ENCODE results near the gene NTSR1. TPM values are rescaled to one million over a fixed set of nuclear protein-coding genes. Genes with fewer than 3 reads are reported as not detected.

Gene NTSR1
- total RNA-seq, 2 experiments from 2014 or later = not detected

- intact Hi-C loops (cut with micrococcal nuclease) = no loop called here
- H3K27ac Mint-ChIP-seq = no peak overlapping the region
- H3K4me1 Mint-ChIP-seq (ENCODE audit: low read depth) = no peaks in the 10 kb centered on the region
- DNase-seq = no peak
- POLR2A ChIA-PET = no interaction called here
- no peaks in the 10 kb centered on the region for H3K9me3 Mint-ChIP-seq
- no peaks in the 10 kb centered on the region for H3K27me3 Mint-ChIP-seq
- no peaks in the 10 kb centered on the region for H3K36me3 Mint-ChIP-seq
- H3K4me3 Mint-ChIP-seq = no peak overlapping the region
- CTCF ChIA-PET = no interaction called here
Measured at GRCh38 chr20:62763404-62763803, 54.8 kb downstream of the NTSR1 start.

GRCh38 chr20:62764156-62764935 lies 55.7 kb downstream of the NTSR1 start:
- Mint-ChIP-seq H3K27me3 (no peaks in the 10 kb centered on the region), H3K4me3 (no peak overlapping the region), H3K9me3 (no peaks in the 10 kb centered on the region), H3K27ac (no peak overlapping the region), H3K36me3 (no peaks in the 10 kb centered on the region), H3K4me1 (ENCODE audit: low read depth) (no peaks in the 10 kb centered on the region)
- ChIA-PET POLR2A (no interaction called here), CTCF (no interaction called here)
- no peak for DNase-seq
- intact Hi-C loops (cut with micrococcal nuclease) = no loop called here

- no peak for DNase-seq
Measured at GRCh38 chr20:62765021-62765420, 56.4 kb downstream of the NTSR1 start.

GRCh38 chr20:62765432-62766070 lies 56.9 kb downstream of the NTSR1 start:
- Mint-ChIP-seq H3K27me3 (no peaks in the 10 kb centered on the region), H3K27ac (no peak overlapping the region), H3K4me3 (no peak overlapping the region), H3K9me3 (no peaks in the 10 kb centered on the region), H3K36me3 (no peaks in the 10 kb centered on the region), H3K4me1 (ENCODE audit: low read depth) (no peaks in the 10 kb centered on the region)
- POLR2A ChIA-PET = no interaction called here
- intact Hi-C loops (cut with micrococcal nuclease) = no loop called here
- no peak for DNase-seq
- CTCF ChIA-PET = interaction anchor here (0.6 kb wide), 1 partner anchor 49 kb away, joined by 3 read pairs; no protein-coding TSS in a partner anchor

More at GRCh38 chr20:62765021-62765420, 56.4 kb downstream of the NTSR1 start:
- no peaks in the 10 kb centered on the region for H3K36me3 Mint-ChIP-seq
- intact Hi-C loops (cut with micrococcal nuclease) = no loop called here
- no peaks in the 10 kb centered on the region for H3K4me1 Mint-ChIP-seq (ENCODE audit: low read depth)
- CTCF ChIA-PET = no interaction called here
- H3K27me3 Mint-ChIP-seq = no peaks in the 10 kb centered on the region
- no peaks in the 10 kb centered on the region for H3K9me3 Mint-ChIP-seq
- no peak overlapping the region for H3K4me3 Mint-ChIP-seq
- POLR2A ChIA-PET = no interaction called here
- no peak overlapping the region for H3K27ac Mint-ChIP-seq

GRCh38 chr20:62766071-62766450 lies 57.4 kb downstream of the NTSR1 start:
- H3K27me3 Mint-ChIP-seq = no peaks in the 10 kb centered on the region
- no peaks in the 10 kb centered on the region for H3K9me3 Mint-ChIP-seq
- ChIA-PET POLR2A (no interaction called here), CTCF (interaction anchor here (0.6 kb wide), 1 partner anchor 50 kb away, joined by 3 read pairs; no protein-coding TSS in a partner anchor)
- H3K36me3 Mint-ChIP-seq = no peaks in the 10 kb centered on the region
- no peak overlapping the region for H3K4me3 Mint-ChIP-seq
- DNase-seq = no peak
- intact Hi-C loops (cut with micrococcal nuclease) = no loop called here
- no peak overlapping the region for H3K27ac Mint-ChIP-seq
- no peaks in the 10 kb centered on the region for H3K4me1 Mint-ChIP-seq (ENCODE audit: low read depth)

- Mint-ChIP-seq H3K9me3 (no peaks in the 10 kb centered on the region), H3K4me3 (no peak overlapping the region), H3K27me3 (no peaks in the 10 kb centered on the region), H3K27ac (no peak overlapping the region), H3K4me1 (ENCODE audit: low read depth) (no peaks in the 10 kb centered on the region), H3K36me3 (no peaks in the 10 kb centered on the region)
- ChIA-PET CTCF (no interaction called here), POLR2A (no interaction called here)
- DNase-seq = no peak
- intact Hi-C loops (cut with micrococcal nuclease) = no loop called here
Measured at GRCh38 chr20:62766716-62767115, 58.1 kb downstream of the NTSR1 start.

GRCh38 chr20:62768234-62768546 lies 59.6 kb downstream of the NTSR1 start:
- H3K36me3 Mint-ChIP-seq = no peaks in the 10 kb centered on the region
- peaks cover 4% of the 10 kb centered on the region for H3K4me1 Mint-ChIP-seq (ENCODE audit: low read depth)
- no peak for DNase-seq
- H3K27me3 Mint-ChIP-seq = no peaks in the 10 kb centered on the region
- no peak overlapping the region for H3K4me3 Mint-ChIP-seq
- H3K27ac Mint-ChIP-seq = no peak overlapping the region
- POLR2A ChIA-PET = no interaction called here
- H3K9me3 Mint-ChIP-seq = no peaks in the 10 kb centered on the region
- intact Hi-C loops (cut with micrococcal nuclease) = no loop called here
- CTCF ChIA-PET = no interaction called here

GRCh38 chr20:62768551-62769287 lies 60.1 kb downstream of the NTSR1 start:
- Mint-ChIP-seq H3K27me3 (no peaks in the 10 kb centered on the region), H3K9me3 (no peaks in the 10 kb centered on the region), H3K36me3 (no peaks in the 10 kb centered on the region), H3K4me3 (no peak overlapping the region), H3K27ac (no peak overlapping the region), H3K4me1 (ENCODE audit: low read depth) (peaks cover 7% of the 10 kb centered on the region)
- DNase-seq = no peak
- POLR2A ChIA-PET = no interaction called here
- intact Hi-C loops (cut with micrococcal nuclease) = no loop called here
- CTCF ChIA-PET = no interaction called here

GRCh38 chr20:62769346-62770071 lies 60.9 kb downstream of the NTSR1 start:
- no peak for DNase-seq
- H3K27ac Mint-ChIP-seq = no peak overlapping the region
- H3K4me3 Mint-ChIP-seq = no peak overlapping the region
- intact Hi-C loops (cut with micrococcal nuclease) = no loop called here
- no peaks in the 10 kb centered on the region for H3K9me3 Mint-ChIP-seq
- no peaks in the 10 kb centered on the region for H3K27me3 Mint-ChIP-seq
- ChIA-PET POLR2A (no interaction called here), CTCF (no interaction called here)
- no peaks in the 10 kb centered on the region for H3K36me3 Mint-ChIP-seq
- peaks cover 12% of the 10 kb centered on the region for H3K4me1 Mint-ChIP-seq (ENCODE audit: low read depth)

GRCh38 chr20:62770111-62770910 lies 61.7 kb downstream of the NTSR1 start:
- CTCF ChIA-PET = no interaction called here
- no peaks in the 10 kb centered on the region for H3K9me3 Mint-ChIP-seq
- H3K27me3 Mint-ChIP-seq = no peaks in the 10 kb centered on the region
- H3K36me3 Mint-ChIP-seq = no peaks in the 10 kb centered on the region
- DNase-seq = no peak
- POLR2A ChIA-PET = no interaction called here
- H3K4me1 Mint-ChIP-seq (ENCODE audit: low read depth) = peaks cover 20% of the 10 kb centered on the region
- intact Hi-C loops (cut with micrococcal nuclease) = no loop called here
- H3K4me3 Mint-ChIP-seq = no peak overlapping the region
- no peak overlapping the region for H3K27ac Mint-ChIP-seq

GRCh38 chr20:62770916-62771315 lies 62.3 kb downstream of the NTSR1 start:
- no peak overlapping the region for H3K27ac Mint-ChIP-seq
- ChIA-PET CTCF (no interaction called here), POLR2A (no interaction called here)

More at GRCh38 chr20:62770916-62771315, 62.3 kb downstream of the NTSR1 start:
- H3K9me3 Mint-ChIP-seq = no peaks in the 10 kb centered on the region
- peaks cover 26% of the 10 kb centered on the region for H3K4me1 Mint-ChIP-seq (ENCODE audit: low read depth)
- intact Hi-C loops (cut with micrococcal nuclease) = no loop called here
- H3K27me3 Mint-ChIP-seq = no peaks in the 10 kb centered on the region
- no peaks in the 10 kb centered on the region for H3K36me3 Mint-ChIP-seq
- no peak for DNase-seq
- H3K4me3 Mint-ChIP-seq = no peak overlapping the region

Data from activated CD4-positive, alpha-beta memory T cell treated with anti-CD3 and anti-CD28 coated beads for 36 hours (primary cell).